Measurements from ENCODE around the gene GON7.
"Not testable (repeated sequence)": the region's sequence is repeated elsewhere in the genome, so short reads cannot be mapped to it uniquely, and the experiment has no call there.

The GON7 gene

GRCh38 chr14:93195316-93195999 is 11.4 kb downstream of the GON7 start:
- DNase-seq, result no peak

- DNase-seq, result no peak
These were observed 19.9 kb downstream of the GON7 start for GRCh38 chr14:93186956-93187355.

- DNase-seq, result no peak
These were observed 20.4 kb downstream of the GON7 start for GRCh38 chr14:93186466-93186865.

DNA sequence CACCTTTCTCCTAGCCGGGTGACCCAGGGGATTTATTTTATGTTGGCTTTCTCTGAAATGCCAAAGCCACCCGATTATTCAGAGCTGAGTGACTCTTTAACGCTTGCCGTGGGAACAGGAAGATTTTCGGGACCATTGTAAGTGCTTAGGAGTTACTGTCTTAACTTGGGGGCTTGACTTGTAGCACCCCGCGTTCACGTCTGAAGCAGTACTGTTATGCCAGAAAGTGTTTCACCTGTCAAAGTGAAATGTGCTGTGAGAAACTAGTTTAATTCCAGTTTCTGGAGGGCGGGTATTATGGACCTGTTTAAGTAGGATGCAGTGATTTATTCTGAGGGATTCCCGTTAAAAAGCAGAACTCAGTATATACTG is 21.5 kb downstream of the GON7 start:
- no peak for DNase-seq

DNA sequence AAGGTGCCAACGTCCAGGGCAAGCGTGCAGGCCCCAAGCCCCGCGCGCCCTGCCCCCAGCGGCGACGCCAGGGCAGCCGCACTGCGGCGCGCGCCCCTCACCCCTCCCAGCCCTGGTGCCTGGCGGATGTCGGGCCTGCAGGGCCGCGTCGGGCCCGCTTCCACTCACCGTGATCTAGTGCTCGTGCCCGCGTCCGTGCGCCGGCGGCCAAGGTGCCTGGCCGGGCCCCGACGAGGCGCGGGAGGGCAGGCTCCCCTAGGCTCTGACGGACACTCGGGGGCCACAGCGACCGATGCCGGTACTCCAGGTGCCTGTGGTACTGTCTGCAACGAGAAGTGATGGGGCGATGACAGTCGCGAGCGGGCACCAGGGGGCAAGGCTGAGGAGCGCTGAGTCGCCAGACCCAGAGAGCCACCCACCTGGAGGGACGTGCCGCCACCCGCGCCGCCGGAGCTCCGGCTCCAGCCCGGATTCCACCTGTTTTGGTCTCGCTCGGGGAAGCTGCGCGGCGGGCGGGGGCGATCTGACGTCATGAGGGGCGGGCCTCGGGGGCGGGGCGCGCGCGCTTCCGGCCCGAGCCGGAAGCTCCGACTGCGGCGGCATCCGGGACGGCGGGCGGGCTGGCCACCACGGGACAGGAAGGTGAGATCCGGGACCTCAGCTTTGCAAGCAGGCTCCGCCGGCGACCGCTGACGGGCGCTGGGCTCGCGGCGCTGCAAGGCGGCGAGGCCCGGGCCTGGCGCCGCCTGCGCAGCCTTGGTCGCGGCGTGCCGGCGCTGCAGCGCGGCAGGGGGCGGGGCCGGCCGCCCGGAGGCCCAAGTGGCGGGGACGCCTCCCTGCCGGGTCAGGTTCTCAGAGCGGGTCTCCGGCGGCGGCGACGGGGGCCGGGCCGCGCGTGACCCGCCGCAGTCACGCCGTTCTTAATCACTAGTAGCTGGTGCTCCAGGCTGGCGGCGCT is 22.2 kb downstream of the GON7 start, which contains the start of the genes LYSET and MOAP1:
Gene LYSET, plus strand, starts transcription at position 927 of the 958 bp plus-strand sequence. CDS start 89 bp downstream, outside the sequence.
Gene MOAP1, minus strand, starts transcription at position 507 of the 958 bp plus-strand sequence. CDS start 655 bp downstream, outside the sequence.
- peak; percentile 95 for DNase-seq

- no peak for DNase-seq
These were observed 23.1 kb downstream of the GON7 start for GRCh38 chr14:93183596-93184317.

- DNase-seq, result no peak
These were observed 31.4 kb downstream of the GON7 start for GRCh38 chr14:93175492-93175891.

- not testable (repeated sequence) for DNase-seq
These were observed 32.1 kb downstream of the GON7 start for GRCh38 chr14:93174731-93175130.

GRCh38 chr14:93173943-93174395 is 32.9 kb downstream of the GON7 start:
- DNase-seq, result no peak

- DNase-seq, result no peak
These were observed 35.5 kb downstream of the GON7 start for GRCh38 chr14:93171376-93171775.

- not testable (repeated sequence) for DNase-seq
These were observed 36.7 kb downstream of the GON7 start for GRCh38 chr14:93170141-93170540.

DNA sequence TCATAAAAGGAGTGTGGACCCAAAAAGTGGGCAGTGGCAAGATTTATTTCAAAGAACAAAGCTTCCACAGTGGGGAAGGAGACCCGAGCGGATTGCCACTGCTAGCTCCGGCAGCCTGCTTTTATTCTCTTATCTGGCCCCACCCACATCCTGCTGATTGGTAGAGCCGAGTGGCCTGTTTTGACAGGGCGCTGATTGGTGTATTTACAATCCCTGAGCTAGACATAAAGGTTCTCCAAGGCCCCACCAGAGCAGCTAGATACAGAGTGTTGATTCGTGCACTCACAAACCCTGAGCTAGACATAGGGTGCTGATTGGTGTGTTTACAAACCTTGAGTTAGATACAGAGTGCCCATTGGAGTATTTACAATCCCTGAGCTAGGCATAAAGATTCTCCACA is 37.2 kb downstream of the GON7 start:
- not testable (repeated sequence) for DNase-seq

DNA sequence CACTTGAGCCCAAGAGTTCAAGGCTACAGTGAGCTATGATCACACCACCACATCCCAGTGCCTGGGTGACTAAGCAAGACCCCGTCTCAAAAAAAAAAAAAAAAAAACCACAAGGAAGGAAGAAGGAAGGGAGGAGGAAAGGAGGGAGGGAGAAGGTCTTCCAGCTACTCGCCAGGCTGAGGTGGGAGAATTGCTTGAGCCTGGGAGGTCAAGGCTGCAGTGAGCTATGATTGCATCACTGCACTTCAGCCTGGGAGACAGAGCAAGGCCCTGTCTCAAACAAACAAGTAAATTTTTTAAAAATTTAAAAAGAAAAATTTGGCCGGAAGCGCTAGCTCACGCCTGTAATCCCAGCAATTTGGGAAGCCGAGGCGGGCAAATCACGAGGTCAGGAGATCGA is 38.3 kb downstream of the GON7 start:
- not testable (repeated sequence) for DNase-seq

- not testable (repeated sequence) for DNase-seq
These were observed 41.3 kb downstream of the GON7 start for GRCh38 chr14:93165271-93166265.

DNA sequence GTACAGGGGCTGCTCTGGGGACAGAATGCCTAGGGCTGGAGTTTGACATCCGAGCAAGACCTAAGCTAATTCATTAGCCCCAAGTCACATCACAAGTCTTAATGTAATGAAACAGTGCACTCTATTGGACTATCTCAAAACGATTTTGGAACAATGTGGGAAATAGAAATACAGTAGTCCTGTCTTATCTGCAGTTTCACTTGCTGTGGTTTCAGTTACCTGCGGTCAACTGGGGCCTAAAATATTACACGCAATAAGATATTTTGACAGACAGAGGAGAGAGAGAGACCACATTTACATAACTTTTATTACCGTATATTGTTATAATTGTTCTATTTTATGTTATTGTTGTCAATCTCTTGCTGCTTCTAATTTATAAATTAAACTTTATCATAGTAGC is 43.3 kb downstream of the GON7 start:
- no peak for DNase-seq

DNA sequence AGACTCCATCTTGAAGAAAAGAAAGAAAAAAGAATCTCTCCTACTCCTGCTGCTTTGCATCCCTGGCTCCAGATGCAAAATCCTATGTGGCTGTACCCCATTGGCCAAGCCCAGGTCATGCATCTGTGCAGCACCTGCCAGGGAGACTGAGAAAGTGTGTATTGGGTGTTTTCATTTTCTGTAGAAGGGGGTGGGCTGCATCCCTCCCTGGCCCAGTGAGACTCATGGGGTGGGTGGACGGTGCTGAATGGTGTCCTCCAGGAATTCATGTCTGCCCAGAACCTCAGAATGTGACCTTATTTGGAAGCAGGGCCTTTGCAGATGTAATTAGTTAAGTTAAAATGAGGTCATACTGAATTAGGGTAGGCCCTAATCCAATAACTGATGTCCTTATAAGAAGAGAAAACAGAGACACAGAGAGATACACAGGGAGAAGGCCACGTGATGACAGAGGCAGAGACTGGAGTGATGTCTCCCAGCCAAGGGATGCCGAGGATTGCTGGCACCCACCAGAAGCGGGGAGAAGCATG is 45.4 kb downstream of the GON7 start:
- DNase-seq, result no peak

GRCh38 chr14:93160353-93160801 is 46.5 kb downstream of the GON7 start:
- no peak for DNase-seq

DNA sequence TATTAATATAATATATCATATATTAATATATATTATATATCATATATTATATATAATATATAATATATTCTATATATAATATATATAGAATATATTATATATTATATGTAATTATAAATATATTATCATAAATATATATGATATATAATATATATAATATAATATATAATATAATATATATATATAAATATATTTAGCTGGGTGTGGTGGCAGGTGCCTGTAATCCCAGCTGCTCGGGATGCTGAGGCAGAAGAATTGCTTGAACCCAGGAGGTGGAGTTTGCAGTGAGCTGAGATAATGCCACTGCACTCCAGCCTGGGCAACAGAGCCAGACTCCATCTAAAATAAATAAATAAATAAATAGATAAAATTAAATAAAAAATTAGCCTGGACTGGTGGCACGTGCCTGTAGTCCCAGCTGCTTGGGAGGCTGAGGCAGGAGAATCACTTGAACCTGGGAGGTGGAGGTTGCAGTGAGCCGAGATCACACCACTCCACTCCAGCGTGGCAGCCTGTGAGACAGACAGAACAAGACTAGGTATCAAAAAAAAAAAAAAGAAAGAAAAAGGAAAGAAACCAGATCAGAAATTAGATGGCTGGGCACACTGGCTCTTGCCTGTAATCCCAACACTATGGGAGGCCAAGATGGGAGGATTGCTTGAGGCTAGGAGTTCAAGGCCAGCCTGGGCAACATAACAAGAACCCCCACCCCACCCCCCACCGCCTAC is 47.1 kb downstream of the GON7 start:
- not testable (repeated sequence) for DNase-seq

DNA sequence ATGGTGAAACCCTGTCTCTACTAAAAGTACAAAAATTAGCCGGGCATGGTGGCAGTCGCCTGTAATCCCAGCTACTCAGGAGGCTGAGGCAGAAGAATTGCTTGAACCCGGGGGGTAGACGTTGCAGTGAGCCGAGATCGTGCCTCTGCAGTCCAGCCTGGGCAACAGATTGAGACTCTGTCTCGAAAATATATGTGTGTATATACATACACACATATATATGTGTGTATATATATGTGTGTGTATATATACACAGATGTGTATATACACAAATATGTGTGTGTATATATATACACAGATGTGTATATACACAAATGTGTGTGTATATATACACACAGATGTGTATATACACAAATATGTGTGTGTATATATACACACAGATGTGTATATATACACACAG is 48.5 kb downstream of the GON7 start:
- DNase-seq, result not testable (repeated sequence)

DNA sequence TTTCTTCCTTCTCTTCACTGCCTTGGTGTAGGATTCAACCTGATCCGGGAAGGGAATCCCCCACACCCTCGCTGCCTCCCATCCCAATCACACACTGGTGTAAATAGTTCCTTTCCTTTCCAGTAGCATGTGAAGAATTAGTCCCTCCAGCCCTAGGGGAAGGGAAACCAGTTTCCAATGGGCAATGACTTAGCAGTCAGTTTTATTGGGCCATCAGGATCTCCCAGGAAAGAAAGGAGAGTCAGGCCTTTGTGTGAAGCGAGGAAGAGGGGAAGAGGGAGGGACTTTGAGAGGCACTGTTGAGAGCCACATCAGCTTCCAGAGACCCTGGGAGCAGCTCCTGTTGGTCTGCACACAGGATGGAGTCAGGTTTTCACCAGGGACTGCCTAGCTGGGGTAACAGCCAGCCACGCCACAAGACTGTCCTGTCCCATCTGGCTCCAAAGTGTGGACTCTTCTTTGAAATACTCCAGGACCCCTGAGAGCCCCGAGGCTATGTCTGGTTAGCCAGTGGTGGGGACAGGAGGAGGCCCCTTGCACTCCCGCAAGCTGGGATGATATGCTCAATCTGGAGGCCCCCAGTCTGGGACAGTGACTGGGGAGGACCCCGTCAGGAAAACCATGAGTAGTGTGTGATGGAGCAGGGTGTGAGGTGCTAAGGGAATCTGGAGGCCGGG is 50.0 kb downstream of the GON7 start:
- DNase-seq, result no peak
